ENCODE measurements around the gene WDR37.

The WDR37 gene

GRCh38 chr10:1120801-1121211 is 64.6 kb downstream of the WDR37 start:
- H3K4me3 Mint-ChIP-seq = peak overlapping the region in 1 of 3 experiments; percentile 30
- peaks cover 35% of the 10 kb centered on the region for H3K4me1 Mint-ChIP-seq
- TF ChIP-seq CTCF (IDR thresholded peaks at IDR 0.05; ENCODE audit: unreplicated experiment in 3 of 3) = no peak
- H3K36me3 Mint-ChIP-seq (ENCODE audit: low read depth) = peaks cover 84% of the 10 kb centered on the region
- no peaks in the 10 kb centered on the region for H3K27me3 Mint-ChIP-seq (ENCODE audit: low read depth)
- peak overlapping the region; percentile 58 to 84 (median 81) for H3K27ac Mint-ChIP-seq
- H3K9me3 Mint-ChIP-seq = no peaks in the 10 kb centered on the region

- H3K36me3 Mint-ChIP-seq (ENCODE audit: low read depth) = peaks cover 83% of the 10 kb centered on the region
- H3K9me3 Mint-ChIP-seq = no peaks in the 10 kb centered on the region
- peak overlapping the region; percentile 57 to 84 (median 81) for H3K27ac Mint-ChIP-seq
- H3K4me1 Mint-ChIP-seq = peaks cover 35% of the 10 kb centered on the region
- no peak for TF ChIP-seq CTCF (IDR thresholded peaks at IDR 0.05; ENCODE audit: unreplicated experiment in 3 of 3)
- H3K27me3 Mint-ChIP-seq (ENCODE audit: low read depth) = no peaks in the 10 kb centered on the region
- H3K4me3 Mint-ChIP-seq = peak overlapping the region in 1 of 3 experiments; percentile 30
Measured at GRCh38 chr10:1121271-1121970, 65.2 kb downstream of the WDR37 start.

GRCh38 chr10:1122349-1122748 is 66.2 kb downstream of the WDR37 start:
- H3K27me3 Mint-ChIP-seq (ENCODE audit: low read depth) = no peaks in the 10 kb centered on the region
- peaks cover 35% of the 10 kb centered on the region for H3K4me1 Mint-ChIP-seq
- no peaks in the 10 kb centered on the region for H3K9me3 Mint-ChIP-seq
- peak overlapping the region in 2 of 3 experiments; percentile 16 to 81 for H3K27ac Mint-ChIP-seq
- no peak overlapping the region for H3K4me3 Mint-ChIP-seq
- TF ChIP-seq CTCF (IDR thresholded peaks at IDR 0.05; ENCODE audit: unreplicated experiment in 3 of 3) = no peak
- peaks cover 81% of the 10 kb centered on the region for H3K36me3 Mint-ChIP-seq (ENCODE audit: low read depth)

- peaks cover 35% of the 10 kb centered on the region for H3K4me1 Mint-ChIP-seq
- H3K9me3 Mint-ChIP-seq = no peaks in the 10 kb centered on the region
- no peaks in the 10 kb centered on the region for H3K27me3 Mint-ChIP-seq (ENCODE audit: low read depth)
- no peak for TF ChIP-seq CTCF (IDR thresholded peaks at IDR 0.05; ENCODE audit: unreplicated experiment in 3 of 3)
- H3K36me3 Mint-ChIP-seq (ENCODE audit: low read depth) = peaks cover 85% of the 10 kb centered on the region
- no peak overlapping the region for H3K27ac Mint-ChIP-seq
- no peak overlapping the region for H3K4me3 Mint-ChIP-seq
Measured at GRCh38 chr10:1123198-1123597, 67.0 kb downstream of the WDR37 start.

GRCh38 chr10:1123972-1124371 is 67.8 kb downstream of the WDR37 start:
- Mint-ChIP-seq H3K27ac (no peak overlapping the region), H3K36me3 (ENCODE audit: low read depth) (peaks cover 86% of the 10 kb centered on the region), H3K4me1 (peaks cover 35% of the 10 kb centered on the region), H3K9me3 (no peaks in the 10 kb centered on the region), H3K27me3 (ENCODE audit: low read depth) (no peaks in the 10 kb centered on the region), H3K4me3 (no peak overlapping the region)
- no peak for TF ChIP-seq CTCF (IDR thresholded peaks at IDR 0.05; ENCODE audit: unreplicated experiment in 3 of 3)

GRCh38 chr10:1124796-1125195 is 68.6 kb downstream of the WDR37 start:
- TF ChIP-seq CTCF (IDR thresholded peaks at IDR 0.05; ENCODE audit: unreplicated experiment in 3 of 3) = no peak
- Mint-ChIP-seq H3K4me3 (no peak overlapping the region), H3K9me3 (no peaks in the 10 kb centered on the region), H3K27ac (no peak overlapping the region), H3K4me1 (peaks cover 34% of the 10 kb centered on the region), H3K27me3 (ENCODE audit: low read depth) (no peaks in the 10 kb centered on the region), H3K36me3 (ENCODE audit: low read depth) (peaks cover 87% of the 10 kb centered on the region)
